ENCODE results near the gene PDCD11.

PDCD11 gene

GRCh38 chr10:103417601-103418000, 21.2 kb downstream of the PDCD11 start:
- DNase-seq (ENCODE audit: low spot score), result peak; percentile 87

DNA sequence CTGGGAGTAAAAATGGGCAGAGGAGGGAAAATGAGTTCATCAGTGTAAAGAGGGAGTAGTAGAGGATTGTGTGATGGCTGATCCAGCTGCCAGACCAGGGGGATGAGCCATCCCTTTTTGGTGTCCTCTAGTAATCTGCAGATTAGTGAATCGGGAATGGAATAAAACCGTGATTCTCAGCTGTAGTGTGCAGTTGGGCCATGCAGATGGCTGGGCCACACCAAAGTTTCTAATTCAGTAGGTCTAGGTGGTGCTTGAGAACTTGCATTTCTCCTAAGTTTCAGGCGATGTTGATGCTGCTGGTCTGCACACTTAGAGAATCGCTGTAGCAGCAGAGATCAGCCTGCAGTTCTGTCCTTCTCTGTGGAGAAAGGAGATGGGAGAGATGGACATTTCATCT, 22.7 kb downstream of the PDCD11 start:
- no peak for DNase-seq (ENCODE audit: low spot score)

GRCh38 chr10:103423748-103424147, 27.3 kb downstream of the PDCD11 start:
- DNase-seq (ENCODE audit: low spot score), result no peak

DNA sequence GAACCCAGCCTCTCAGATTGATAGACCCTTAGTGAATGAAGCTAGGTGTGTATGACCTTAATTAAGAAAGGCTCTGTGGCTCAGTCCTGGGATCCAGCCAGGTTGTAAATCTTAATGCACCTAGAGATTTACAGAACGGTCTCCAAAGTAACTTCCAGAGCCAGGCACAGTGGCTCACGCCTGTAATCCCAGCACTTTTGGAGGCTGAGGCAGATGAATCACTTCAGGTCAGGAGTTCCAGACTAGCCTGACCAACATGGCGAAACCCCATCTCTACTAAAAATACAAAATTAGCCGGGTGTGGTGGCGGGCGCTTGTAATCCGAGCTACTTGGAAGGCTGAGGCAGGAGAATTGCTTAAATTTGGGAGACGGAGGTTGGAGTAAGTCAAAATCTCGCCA, 31.4 kb downstream of the PDCD11 start:
- no peak for DNase-seq (ENCODE audit: low spot score)

GRCh38 chr10:103428989-103429643, 32.7 kb downstream of the PDCD11 start:
- no peak for DNase-seq (ENCODE audit: low spot score)

GRCh38 chr10:103429647-103430046, 33.2 kb downstream of the PDCD11 start:
- DNase-seq (ENCODE audit: low spot score), result no peak

DNA sequence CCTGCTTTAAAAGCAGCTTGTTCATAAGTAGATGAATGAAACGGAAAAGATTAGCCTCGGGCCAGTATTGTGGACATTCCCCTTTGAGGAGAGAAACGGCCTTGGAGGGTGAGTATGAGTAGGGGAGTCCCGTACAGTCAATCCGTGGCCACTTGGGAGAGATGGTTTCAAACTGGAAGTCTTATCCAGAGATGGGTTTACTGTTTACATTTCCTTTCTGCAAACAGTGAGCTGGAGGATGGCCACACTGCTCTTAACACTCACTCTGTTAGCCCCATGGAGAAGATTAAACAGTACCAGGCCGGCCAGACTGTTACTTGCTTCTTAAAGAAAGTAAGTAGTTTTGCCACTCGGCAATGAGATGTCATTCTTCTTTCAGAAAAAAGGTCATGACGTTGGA, 35.5 kb downstream of the PDCD11 start:
- no peak for DNase-seq (ENCODE audit: low spot score)

GRCh38 chr10:103433858-103434257, 37.4 kb downstream of the PDCD11 start:
- DNase-seq (ENCODE audit: low spot score), result no peak

DNA sequence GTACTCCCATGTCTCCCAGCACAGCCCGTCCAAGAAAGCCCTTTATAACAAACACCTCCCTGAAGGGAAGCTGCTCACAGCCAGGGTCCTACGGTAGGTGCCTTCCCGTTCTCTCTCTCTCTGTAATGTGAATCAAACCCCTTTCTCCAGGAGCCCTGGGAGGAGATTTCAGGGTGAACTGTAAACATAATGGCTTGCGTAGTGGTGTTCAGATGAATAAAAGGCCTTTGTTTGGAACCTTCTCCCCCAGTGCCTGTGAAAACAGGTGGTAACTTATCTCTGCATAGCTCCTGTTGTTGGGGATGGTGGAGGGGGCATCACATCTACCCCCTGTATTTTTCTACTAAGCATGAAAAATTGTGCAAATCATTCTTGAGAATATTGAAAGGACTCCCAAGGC, 43.4 kb downstream of the PDCD11 start:
- DNase-seq (ENCODE audit: low spot score), result no peak

DNA sequence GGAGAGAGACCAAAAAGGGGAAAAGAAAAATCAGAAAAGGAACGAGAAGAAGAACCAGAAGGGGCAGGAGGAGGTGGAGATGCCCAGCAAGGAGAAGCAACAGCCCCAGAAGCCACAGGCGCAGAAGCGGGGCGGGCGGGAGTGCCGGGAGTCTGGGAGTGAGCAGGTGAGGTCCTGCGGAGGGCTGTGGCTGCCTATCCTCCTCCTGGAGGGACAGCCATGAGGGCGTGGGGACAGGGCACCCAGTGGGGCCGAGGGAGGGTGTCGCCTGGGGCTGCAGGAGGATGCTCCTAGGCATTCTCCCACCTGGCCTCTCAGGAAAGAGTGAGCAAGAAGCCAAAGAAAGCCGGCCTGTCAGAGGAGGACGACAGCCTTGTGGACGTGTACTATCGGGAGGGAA, 44.0 kb downstream of the PDCD11 start:
- DNase-seq (ENCODE audit: low spot score), result no peak

DNA sequence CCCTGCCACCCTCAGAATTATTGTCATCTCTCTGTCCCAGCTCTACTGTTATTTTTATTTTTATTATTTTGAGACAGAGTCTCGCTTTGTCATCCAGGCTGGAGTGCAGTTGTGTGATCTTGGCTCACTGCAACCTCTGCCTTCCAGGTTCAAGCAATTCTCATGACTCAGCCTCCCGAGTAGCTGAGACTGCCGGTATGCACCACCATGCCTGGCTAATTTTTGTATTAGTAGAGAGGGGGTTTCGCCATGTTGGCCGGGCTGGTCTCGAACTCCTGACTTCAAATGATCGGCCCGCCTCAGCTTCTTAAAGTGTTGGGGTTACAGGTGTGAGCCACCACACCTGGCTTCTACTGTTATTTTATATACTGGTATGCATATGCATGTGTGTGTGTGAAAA, 44.8 kb downstream of the PDCD11 start:
- DNase-seq (ENCODE audit: low spot score), result no peak

GRCh38 chr10:103441611-103442010, 45.2 kb downstream of the PDCD11 start:
- DNase-seq (ENCODE audit: low spot score), result no peak

DNA sequence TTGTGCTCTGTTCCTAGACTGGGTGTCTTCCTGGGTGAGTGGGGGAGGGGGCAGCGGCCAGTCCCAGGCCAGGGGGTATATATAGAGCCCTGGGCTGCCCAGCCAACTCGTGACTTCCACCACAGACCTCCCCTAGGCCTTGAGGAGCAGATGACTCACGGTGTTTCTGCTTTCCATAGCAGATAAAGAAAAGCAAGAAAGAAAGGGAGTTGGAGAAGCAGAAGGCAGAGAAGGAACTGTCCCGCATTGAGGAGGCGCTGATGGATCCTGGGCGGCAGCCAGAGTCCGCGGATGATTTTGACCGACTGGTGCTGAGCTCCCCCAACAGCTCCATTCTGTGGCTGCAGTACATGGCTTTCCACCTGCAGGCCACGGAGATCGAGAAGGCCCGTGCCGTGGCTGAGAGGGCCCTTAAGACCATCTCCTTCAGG, 45.6 kb downstream of the PDCD11 start:
- no peak for DNase-seq (ENCODE audit: low spot score)

DNA sequence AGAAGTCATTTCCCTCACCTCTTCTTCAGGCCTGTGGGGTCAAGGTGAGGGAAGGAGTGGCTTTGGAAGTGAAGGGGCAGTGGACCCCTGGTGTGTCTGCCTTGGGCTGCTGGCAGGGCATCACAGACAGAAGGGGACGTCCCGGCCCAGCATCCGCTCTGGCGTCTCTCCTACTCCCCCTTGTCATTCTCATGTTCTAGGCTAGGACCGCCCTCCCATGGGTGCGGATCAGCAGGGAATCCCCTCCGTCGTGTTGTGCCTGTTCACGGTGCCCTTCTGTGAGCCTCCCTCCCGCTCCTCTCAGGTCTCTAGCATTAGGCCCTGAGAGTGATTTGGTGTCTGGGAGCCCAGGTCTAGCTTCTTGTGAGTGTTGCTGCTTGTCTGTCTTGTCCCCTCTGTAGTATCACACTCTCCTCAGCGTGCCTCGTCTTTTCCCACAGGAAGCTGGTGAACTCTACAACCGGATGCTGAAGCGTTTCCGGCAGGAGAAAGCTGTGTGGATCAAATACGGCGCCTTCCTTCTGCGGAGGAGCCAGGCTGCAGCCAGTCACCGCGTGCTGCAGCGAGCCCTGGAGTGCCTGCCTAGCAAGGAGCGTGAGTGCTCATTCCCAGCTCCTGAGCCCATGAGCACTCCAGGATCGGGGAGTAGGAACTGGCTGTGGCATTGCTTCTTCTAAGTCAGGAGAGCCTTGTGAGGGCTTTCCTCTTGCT, 47.2 kb downstream of the PDCD11 start:
- no peak for DNase-seq (ENCODE audit: low spot score)

- DNase-seq (ENCODE audit: low spot score), result no peak
These were observed 48.1 kb downstream of the PDCD11 start for GRCh38 chr10:103444478-103444877.

GRCh38 chr10:103445366-103445765, 48.9 kb downstream of the PDCD11 start:
- no peak for DNase-seq (ENCODE audit: low spot score)

DNA sequence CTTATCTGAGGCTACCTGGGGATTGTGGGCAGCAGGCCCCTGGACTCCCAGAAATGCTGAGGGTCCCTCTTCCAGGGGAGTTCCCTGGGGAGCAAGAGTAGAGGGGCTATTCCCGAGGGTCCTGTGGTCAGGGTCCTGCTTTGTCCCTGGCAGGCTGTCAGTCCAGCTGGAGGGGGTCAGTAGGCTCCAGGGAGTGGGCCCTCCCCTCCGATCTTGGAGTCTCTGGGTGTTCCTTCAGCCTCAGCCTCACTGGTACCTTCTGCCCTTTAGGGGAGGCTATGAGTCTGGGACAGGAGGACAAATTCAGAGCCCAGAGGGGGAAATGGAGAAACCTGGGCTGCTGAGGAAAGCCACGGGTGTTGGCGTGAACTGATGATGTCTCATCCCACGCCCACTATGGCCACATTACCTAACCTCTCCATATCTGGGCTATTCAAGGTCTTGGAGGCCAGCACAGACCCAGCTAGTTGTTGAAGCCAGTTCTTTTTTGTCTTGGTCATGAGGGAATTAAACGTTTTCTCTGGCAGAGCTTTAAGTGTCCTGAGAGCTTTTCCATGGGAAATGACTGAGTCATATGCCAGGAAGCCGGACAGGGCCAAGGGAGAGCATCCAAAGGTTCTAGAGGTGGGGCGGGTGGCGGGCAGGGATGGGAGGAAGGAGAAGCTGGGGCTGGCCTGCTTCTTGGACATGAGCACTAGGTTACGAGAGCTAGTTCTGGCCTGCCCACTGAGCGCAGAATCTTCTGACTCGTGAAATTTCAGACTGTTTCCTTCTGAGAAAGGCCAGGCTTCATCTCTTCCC, 49.5 kb downstream of the PDCD11 start:
- DNase-seq (ENCODE audit: low spot score), result no peak

DNA sequence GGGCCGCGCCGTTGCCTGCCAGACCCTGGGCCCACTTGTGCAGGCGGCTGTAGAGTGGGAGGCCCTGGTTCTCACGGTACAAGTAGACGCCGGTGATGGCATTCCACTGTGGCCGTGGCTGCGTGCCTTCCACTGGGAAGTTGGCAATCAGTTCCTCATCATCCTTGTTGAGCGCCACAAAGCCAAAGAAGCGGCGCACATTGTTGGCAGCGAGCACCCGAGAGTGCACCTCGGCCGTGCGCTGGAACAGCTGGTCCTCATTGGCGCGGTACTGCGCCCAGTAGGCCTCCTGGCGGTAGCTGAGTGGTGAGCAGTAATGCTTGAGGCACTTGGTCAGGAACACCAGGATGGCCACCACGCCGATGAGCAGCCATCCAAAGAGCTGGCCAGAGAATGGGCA, 50.8 kb downstream of the PDCD11 start:
- DNase-seq (ENCODE audit: low spot score), result no peak

- no peak for DNase-seq (ENCODE audit: low spot score)
These were observed 52.3 kb downstream of the PDCD11 start for GRCh38 chr10:103448746-103449145.

GRCh38 chr10:103449208-103450144, 53.0 kb downstream of the PDCD11 start:
- DNase-seq (ENCODE audit: low spot score), result no peak

DNA sequence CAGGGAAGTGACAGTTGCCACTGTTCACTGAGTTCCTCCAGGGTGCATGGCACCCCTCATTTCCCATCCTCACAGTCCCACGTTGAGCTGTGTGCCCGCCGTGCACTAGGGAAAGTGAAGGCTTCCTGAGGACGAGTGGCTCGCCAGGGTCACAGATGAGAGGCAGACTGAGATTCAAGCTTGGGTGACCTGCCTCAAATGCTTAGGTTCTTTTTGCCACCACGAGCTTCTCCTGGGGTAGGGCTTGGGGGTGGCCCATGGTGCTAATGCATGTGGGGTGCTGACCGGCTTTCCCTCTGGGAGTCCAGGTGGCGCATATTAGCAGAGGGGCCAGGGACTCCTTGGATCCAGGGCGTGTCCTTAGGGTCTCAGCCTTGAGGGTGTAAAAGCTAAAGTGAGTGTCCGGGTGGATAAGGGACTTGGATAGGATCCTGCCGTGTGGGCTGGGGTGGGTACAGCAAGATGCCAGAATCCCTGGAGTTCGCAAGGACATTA, 53.8 kb downstream of the PDCD11 start:
- DNase-seq (ENCODE audit: low spot score), result no peak
